ENCODE results near the gene COLEC11. TPM values are rescaled to one million over a fixed set of nuclear protein-coding genes. Genes with fewer than 3 reads are reported as not detected.

COLEC11 gene
- total and polyA plus RNA-seq, 2 of the 13 experiments (the other 11 are each of a cell fraction or from before 2014, with no cell fraction given) = 1.5 to 3.0 TPM

DNA sequence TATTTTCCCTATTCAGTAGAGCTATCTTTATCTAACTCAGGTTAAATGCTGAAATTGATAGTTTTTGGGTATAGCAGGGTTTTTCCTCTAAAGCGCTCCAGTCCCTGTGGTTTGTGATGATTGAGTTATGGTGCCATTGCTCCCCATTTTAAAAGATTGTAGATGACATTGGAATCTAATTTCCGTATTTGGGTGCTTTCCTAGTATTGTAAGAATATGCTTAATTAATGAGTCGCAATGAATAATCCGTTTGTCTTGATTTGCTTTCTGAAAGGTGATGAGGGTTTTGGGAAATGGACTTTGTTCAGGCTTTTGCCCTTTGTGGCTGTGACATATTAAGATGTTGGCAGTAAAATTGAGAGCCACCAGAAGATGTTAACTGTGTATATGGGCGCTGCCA lies 15.9 kb upstream of the COLEC11 start:
- no peak for FAIRE-seq
- no peak overlapping the region for H3K27ac ChIP-seq (ENCODE audit: extremely low read length, insufficient read depth, low read length)
- H3K27me3 ChIP-seq (ENCODE audit: control insufficient read depth in 1 of 2, insufficient read depth in 2 of 2, low read length in 2 of 2) = no peaks in the 10 kb centered on the region; a peak in 1 of 5 replicates
- DNase-seq (ENCODE audit: low spot score) = no peak
- peaks cover 57% of the 10 kb centered on the region for H3K79me2 ChIP-seq (ENCODE audit: insufficient read depth, low read length)
- peak overlapping the region in 1 of 3 experiments; percentile 89; a peak in 2 of 6 replicates for H3K4me3 ChIP-seq (replicated peaks in 1 of 3; ENCODE audit: insufficient read depth in 1 of 3, low read depth in 2 of 3, low read length in 3 of 3)
- TF ChIP-seq CENPX (CRISPR knock-in tag; IDR thresholded peaks at IDR 0.05) (no peak), HDAC2 (CRISPR knock-in tag; IDR thresholded peaks at IDR 0.05) (no peak)
- TF ChIP-seq, protein P1, sequence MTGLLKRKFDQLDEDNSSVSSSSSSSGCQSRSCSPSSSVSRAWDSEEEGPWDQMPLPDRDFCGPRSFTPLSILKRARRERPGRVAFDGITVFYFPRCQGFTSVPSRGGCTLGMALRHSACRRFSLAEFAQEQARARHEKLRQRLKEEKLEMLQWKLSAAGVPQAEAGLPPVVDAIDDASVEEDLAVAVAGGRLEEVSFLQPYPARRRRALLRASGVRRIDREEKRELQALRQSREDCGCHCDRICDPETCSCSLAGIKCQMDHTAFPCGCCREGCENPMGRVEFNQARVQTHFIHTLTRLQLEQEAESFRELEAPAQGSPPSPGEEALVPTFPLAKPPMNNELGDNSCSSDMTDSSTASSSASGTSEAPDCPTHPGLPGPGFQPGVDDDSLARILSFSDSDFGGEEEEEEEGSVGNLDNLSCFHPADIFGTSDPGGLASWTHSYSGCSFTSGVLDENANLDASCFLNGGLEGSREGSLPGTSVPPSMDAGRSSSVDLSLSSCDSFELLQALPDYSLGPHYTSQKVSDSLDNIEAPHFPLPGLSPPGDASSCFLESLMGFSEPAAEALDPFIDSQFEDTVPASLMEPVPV (CRISPR knock-in tag; IDR thresholded peaks at IDR 0.05) = no peak
- no peaks in the 10 kb centered on the region for H3K9me3 ChIP-seq (ENCODE audit: low read length)
- BruUV-seq (replicated peaks) = no TSS peak
- in situ Hi-C loops (cut with HindIII; ENCODE audit: extremely low pct_ligation_motif_present, low pct_unique_long_range_greater_than_20kb) (loop anchor here (5.0 kb wide), 1 partner anchor 73 kb away; no protein-coding TSS in a partner anchor), intact Hi-C loops (cut with micrococcal nuclease; ENCODE audit: unreplicated experiment) (no loop called here)
- H3K4me2 ChIP-seq (ENCODE audit: low read depth, low read length) = peak overlapping the region; percentile 96
- H4K20me1 ChIP-seq (ENCODE audit: insufficient read depth, low read length) = peaks cover 64% of the 10 kb centered on the region
- WGBS (ENCODE audit: low lambda C conversion rate) = 89% methylated on average over 5 of the region's 5 CpGs
- no peak for ATAC-seq
- H3K36me3 ChIP-seq (replicated peaks in 1 of 2; ENCODE audit: control insufficient read depth in 1 of 2, insufficient read depth in 2 of 2, low read length in 2 of 2) = peaks cover 21 to 60% of the 10 kb centered on the region in 2 experiments
- ChIA-PET POLR2A (interaction anchor here (1.1 to 3.3 kb wide), 4 partner anchors 21 to 201 kb away, joined by 3 to 15 read pairs (median 4); partner anchors contain the start of genes EIPR1 and RNASEH1), CTCF (ENCODE audit: low intra/inter-chr PET ratio, low total read pairs) (no interaction called here)
- H3K4me1 ChIP-seq (ENCODE audit: insufficient read depth, low read length) = peaks cover 55% of the 10 kb centered on the region
- no peak overlapping the region for H2AFZ ChIP-seq (ENCODE audit: low read length)
- peak overlapping the region; percentile 98; the same call in 1 of the 2 replicates for H3K9ac ChIP-seq (ENCODE audit: insufficient read depth, low read depth, low read length)

DNA sequence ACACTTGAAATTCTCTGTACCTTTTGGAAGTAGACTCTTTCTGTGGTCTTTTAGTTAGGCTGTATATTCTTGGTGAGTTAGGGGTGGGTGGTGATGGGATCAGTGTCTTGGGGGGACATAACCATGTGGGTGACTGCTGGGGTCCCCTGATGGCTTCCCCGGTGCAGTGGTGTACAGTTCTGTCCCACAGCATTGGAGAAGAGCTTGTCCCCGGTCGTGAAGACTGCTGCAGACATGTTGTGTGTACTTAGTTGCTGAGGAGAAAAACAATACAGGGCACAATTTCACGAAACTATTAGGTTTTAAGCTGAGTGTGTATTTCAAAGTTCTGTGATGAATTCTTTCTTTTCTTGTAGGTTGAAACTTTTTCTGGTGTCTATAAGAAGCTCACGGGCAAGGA lies 14.5 kb upstream of the COLEC11 start:
- FAIRE-seq = no peak
- POLR2A ChIA-PET = interaction anchor here (1.1 to 3.3 kb wide), 2 partner anchors 22 to 86 kb away, joined by 3 to 15 read pairs; partner anchors contain the start of gene RNASEH1
- intact Hi-C loops (cut with micrococcal nuclease; ENCODE audit: unreplicated experiment) = no loop called here
- Histone ChIP-seq H3K4me1 (ENCODE audit: insufficient read depth, low read length) (peaks cover 61% of the 10 kb centered on the region), H3K27ac (ENCODE audit: extremely low read length, insufficient read depth, low read length) (no peak overlapping the region), H2AFZ (ENCODE audit: low read length) (no peak overlapping the region), H3K27me3 (ENCODE audit: control insufficient read depth in 1 of 2, insufficient read depth in 2 of 2, low read length in 2 of 2) (no peaks in the 10 kb centered on the region; a peak in 1 of 5 replicates), H3K4me2 (ENCODE audit: low read depth, low read length) (no peak overlapping the region), H3K9ac (ENCODE audit: insufficient read depth, low read depth, low read length) (no peak overlapping the region), H3K9me3 (ENCODE audit: low read length) (no peaks in the 10 kb centered on the region), H3K4me3 (replicated peaks in 1 of 3; ENCODE audit: insufficient read depth in 1 of 3, low read depth in 2 of 3, low read length in 3 of 3) (no peak overlapping the region), H3K36me3 (replicated peaks in 1 of 2; ENCODE audit: control insufficient read depth in 1 of 2, insufficient read depth in 2 of 2, low read length in 2 of 2) (peaks cover 21 to 64% of the 10 kb centered on the region in 2 experiments), H4K20me1 (ENCODE audit: insufficient read depth, low read length) (peaks cover 64% of the 10 kb centered on the region), H3K79me2 (ENCODE audit: insufficient read depth, low read length) (peaks cover 57% of the 10 kb centered on the region)
- TF ChIP-seq POLR2G (IDR thresholded peaks at IDR 0.05; ENCODE audit: low read depth, low read length) (peak; percentile 54), MXD3 (CRISPR knock-in tag; IDR thresholded peaks at IDR 0.05) (no peak), MLLT10 (CRISPR knock-in tag; IDR thresholded peaks at IDR 0.05) (no peak), ZNF768 (CRISPR knock-in tag; IDR thresholded peaks at IDR 0.05) (no peak)
- DNase-seq (ENCODE audit: low spot score) = no peak
- 87% methylated on average over 5 of the region's 5 CpGs for WGBS (ENCODE audit: low lambda C conversion rate)
- BruUV-seq (replicated peaks) = no TSS peak
- in situ Hi-C loops (cut with HindIII; ENCODE audit: extremely low pct_ligation_motif_present, low pct_unique_long_range_greater_than_20kb) = no loop called here
- ATAC-seq = no peak
- CTCF ChIA-PET (ENCODE audit: low intra/inter-chr PET ratio, low total read pairs) = no interaction called here
